ENCODE measurements around the gene CRYL1.

The CRYL1 gene, protein sequence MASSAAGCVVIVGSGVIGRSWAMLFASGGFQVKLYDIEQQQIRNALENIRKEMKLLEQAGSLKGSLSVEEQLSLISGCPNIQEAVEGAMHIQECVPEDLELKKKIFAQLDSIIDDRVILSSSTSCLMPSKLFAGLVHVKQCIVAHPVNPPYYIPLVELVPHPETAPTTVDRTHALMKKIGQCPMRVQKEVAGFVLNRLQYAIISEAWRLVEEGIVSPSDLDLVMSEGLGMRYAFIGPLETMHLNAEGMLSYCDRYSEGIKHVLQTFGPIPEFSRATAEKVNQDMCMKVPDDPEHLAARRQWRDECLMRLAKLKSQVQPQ

DNA sequence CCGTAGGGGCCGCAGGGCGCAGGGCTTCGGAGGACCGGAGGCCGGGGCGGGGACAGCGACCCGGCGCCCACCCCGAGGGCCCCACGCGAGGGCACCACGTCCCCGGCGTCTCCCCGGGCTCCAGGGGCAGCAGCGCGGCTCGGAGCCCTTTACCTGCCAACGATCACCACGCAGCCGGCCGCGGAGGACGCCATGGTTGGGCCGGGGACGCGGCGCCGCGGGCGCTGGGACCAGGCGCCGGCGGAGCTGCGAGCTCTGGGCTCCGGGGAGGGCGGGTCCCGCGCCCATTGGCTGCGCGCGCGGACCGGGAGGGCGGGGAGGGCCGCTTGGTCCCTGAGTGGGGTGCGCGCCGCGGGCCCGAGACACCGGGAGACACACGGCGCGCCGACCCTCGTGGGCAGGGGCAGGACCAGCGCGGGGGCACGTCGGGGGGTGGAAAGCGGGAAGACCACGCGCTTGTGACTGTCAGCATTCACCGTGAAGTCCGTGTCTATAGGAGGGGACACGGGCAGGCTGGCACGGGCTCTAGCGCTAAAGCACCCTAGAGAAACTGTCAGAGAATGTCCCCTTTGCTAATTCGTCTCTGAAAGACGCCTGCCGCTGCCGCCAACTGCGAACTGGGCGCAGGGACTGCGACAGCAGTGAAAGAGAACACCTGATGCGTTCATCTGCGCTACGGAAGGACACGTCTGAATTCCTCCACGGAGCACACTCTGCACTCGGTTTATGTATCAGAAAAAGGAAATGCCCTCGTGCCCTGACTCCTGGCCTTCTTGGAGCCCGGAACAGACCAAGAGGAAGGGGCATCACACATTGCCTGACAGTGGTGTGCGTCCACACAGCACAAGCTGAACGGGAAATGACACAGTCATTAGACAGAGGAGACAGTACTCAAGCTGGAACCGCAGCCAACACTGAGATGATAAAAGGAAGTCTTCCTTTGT is at the start of gene CRYL1:
CRYL1 (minus strand) TSS at position 257 of the 944 bp plus-strand sequence; CDS start at position 194, 63 bp downstream.
- peak; percentile 47 for DNase-seq (ENCODE audit: low read depth)

DNA sequence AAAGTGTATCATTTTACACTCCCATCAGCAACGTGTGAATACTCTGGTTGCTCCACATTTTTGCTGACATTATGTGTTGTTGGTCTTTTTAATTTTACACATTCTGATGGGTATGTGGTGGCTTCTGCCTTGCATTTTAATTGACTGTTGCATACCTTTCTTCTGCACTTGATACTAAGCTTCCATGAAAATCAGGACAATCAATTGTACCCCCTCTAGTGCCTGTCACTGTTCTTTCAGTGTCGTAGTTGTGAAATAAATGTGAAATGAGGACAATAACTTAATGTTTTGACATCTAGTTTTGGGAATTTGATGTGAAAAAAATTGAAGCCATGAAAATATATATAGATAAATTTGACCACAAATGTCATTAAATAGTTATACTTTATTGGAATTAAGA is 48.0 kb upstream of the CRYL1 start:
- no peak for DNase-seq (ENCODE audit: low read depth)

DNA sequence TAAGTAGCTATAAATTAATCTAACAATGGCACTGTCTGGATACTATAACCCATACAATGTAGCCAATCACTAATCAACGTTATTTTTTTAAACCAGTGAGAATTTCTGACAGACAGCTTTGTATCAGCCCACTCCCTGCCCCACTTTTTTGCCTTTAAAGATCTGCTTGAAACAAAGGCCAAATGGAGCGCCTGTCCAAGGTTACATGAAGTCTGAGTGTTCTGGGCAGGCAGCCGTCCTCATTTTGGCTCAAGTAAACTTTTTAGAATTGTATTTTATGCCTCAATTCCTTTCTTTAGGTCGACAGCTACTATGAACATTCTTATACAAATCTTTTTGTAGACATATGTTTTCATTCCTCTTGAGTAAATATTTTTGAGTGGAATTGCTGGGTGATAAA is 47.5 kb upstream of the CRYL1 start:
- DNase-seq (ENCODE audit: low read depth): no peak

DNA sequence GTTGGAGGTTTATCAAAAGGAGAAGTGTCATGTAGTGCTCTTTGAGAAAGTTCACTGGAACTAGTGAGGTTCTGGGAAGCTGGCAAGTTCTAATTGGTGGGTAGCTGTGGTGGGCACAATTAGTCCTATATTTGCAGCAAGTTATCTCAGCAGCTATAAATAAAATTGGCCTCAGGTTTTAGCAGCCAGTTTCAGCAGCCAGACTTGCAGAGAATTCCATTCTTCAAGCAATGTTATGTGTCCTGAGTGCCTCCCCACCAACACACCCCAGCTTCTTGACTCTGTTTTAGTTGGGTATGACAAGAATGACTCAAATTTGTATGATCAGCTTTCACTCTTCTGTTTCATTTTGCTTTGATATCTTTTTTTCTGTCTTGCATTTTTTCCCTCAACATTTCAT is 46.0 kb upstream of the CRYL1 start:
- DNase-seq (ENCODE audit: low read depth): no peak

DNA sequence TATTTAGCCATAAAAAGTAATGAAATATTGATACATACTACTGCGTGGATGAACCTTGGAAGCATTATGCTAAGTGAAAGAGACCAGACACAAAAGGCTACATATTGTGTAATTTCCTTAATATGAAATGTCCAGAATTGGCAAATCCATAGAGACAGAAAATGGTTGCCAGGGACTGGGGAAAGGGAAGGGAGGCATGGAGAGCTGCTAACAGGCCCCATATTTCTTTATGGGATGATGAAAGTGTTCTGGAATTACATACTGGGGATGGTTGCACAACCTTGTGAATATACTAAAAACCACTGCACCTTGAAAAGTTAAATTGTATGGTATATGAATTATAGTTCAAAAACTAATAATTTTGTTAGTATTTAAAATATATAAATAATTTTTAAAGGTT is 44.9 kb upstream of the CRYL1 start:
- DNase-seq (ENCODE audit: low read depth): no peak

DNA sequence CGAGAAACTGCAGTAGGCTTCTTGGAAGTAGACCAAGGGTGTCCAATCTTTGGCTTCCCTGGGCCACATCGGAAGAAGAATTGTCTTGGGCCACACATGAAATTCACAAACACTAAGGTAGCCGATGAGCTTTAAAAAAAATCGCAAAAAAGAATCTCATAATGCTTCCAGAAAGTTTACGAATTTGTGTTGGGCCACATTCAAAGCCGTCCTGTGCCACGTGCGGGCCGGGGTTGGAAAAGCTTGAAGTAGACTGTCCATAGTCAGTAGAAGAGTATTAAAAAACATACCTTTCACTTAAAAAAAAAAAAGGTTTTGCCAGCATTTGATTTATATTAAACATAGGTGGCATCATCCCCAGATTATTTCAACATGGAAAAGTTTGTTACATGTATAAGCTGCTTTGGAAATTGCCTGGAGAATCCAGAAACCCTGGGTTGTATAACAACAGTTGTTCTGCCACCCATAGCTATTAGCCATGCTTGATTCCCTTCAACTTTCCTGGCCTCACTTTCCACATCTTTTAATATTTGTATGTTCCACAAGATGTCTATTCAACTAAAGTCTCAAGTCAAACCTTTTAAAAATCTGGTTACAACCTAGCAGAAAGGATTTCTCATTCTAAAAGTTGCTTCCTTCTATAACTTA is 42.3 kb upstream of the CRYL1 start:
- no peak for DNase-seq (ENCODE audit: low read depth)

DNA sequence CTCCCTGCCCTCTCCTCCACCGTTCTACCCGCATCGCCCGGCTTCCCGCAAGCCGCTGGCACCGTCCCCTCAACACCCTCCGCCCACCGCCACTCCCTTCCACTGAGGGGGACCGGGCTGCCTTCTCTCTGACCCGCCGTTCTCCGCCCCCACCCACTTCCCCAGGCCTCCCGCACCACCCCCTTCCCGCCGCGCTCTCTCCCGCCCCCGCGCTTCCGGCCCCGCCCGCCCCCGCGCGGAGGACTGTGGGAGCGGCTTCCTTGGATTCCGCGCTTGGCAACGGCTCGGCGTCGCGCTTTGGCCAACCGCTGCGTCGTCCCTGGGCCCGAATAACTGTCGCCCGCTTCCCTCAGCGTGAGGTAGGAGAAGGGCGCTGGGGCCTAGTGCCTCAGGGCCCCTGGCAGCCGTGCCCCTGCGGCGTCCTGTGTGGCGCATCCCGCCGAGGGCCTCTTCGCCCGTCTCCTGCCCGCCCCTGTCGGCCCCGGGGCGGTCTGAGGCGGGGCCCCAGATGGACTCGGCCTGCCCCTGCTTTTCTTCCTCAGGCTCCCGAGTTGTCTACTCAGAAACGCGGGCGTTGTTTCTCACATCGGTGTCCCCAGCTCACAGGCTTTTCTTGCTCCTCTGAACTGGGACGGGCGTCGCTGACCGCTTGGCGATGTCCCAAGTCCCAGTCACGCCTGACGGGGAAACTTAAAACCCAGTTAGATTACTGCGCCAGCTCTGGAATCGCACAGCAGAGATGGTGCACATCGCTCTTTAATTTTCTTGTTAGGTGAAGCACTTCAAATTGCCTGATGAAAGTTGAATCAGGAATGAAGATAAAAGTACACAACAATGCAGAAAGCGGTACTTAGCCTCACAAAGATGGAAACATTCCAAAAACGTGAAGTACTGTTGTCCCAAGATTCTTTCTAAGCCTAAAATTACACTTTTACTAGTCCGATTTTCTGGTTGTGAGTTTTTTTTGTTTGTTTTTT is 41.5 kb upstream of the CRYL1 start, which contains the start of gene IFT88:
IFT88 (plus strand) TSS at position 260 of the 977 bp plus-strand sequence. CDS start 7,229 bp downstream, outside the sequence.
- DNase-seq (ENCODE audit: low read depth): peak; percentile 69

DNA sequence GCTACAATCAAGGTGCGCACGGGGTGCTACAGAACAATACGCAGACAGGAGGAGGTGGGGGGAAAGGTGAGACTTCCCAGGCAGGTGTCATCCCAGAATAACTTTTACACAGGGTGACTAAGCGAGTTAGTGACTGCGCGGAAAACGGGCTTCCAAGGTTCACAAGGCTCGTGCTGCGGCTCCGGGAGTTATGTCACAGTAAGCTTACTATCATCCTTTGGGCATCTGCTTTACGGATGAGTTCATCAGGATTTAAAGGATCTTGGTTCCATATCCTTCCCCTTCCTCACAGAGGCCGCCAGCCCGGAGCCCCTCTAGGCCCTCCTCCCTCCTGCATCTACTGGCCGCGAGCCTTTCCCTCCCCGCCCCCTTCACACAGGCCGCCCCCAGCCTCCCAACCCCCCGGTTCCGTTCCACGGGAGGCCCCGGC is 40.8 kb upstream of the CRYL1 start:
- no peak for DNase-seq (ENCODE audit: low read depth)

DNA sequence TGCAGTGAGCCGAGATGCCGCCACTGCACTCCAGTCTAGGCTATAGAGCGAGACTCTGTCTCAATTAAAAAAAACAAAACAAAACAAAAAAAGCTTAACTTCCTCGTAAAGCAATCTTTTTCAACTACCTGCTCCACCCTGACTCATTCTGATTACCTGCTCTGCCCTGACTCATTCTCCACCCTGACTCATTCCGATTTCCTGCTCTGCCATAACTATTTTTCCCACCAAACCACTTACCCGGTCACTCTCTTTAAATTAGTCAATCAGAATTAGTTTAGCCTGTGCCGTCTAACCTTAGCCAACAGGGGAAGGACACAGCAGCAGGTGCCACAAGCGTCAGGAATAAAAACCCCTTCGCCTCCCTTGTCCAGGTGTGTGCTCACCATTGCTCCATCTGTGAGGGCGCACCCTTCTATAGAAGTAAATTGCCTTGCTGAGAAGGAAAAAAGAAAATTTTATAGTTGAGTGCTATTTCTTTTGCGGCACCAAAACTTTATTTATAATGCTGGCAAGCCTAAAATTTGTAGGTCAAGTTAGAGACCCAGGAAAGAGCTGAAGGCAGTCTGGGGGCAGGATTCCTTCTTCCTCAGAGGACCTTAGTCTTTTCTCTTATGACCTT is 39.6 kb upstream of the CRYL1 start:
- no peak for DNase-seq (ENCODE audit: low read depth)

DNA sequence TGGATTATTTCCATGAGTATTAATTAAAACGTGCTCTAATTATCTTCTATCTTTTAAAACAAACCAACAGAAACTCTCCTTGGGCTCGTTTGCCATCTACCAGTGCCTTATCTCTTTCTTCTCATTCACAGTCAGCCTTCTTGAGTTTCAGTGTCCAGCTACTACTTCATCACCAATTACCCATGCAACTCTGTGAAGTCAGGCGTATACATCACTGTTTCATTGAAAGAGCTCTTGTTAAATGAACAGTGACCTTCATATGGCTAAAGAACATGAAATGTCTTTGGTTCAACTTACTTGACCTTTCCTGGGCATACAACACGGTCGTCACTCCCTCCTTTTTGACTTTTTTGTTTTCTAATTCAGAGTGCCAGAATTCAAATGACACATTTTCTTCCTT is 36.1 kb upstream of the CRYL1 start:
- DNase-seq (ENCODE audit: low read depth): no peak

DNA sequence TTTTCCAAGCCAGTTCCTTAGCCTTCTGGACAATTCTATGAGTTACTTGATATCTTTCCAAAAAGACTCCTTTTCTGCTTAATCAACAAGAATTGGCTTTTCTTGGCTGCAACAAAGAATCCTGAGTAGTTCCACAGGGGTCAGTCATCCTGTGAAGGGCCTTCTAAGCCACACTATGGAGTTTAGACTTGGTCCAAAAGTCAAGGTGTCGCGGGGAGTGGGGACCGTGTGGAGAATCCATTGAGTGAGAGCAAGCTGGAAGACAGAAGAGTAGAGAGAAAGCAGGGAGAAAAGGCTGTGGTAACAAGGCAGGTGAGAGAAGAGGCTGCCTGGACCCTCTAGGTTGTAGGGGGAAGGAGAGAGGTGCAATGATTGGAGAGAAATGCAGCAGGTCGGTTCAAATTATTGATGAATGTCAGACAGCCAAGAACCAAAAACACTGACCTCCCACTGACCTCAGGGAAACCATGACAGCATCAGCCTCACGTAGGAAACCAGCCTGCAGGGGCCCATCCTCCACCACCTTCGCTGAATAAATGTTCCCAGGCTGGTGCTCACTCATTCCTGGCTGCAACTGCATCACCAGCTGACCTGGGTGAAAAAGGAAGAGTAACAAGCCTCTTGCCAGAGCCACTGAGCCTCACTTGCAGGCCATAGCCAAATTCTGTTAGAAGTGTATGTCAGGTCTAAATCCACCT is 34.2 kb upstream of the CRYL1 start:
- no peak for DNase-seq (ENCODE audit: low read depth)

DNA sequence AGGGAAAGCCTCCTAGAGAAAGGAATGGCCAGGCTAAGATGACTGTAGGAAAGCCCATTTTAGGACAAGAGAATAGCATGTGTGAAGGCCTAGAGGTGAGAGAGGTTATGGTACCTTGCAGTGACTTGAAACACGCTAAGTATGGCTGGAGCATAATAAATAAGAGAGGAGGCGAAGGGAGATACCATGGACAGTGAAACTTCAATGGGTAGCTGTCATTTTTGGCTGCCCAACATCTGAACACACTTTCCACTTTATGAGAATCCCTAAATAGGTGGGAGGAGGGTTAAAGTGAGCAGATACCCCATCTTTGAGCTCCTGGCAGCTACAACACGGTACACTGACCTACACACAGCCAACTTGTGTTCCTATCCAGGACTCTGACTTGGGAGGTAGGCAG is 33.3 kb upstream of the CRYL1 start:
- no peak for DNase-seq (ENCODE audit: low read depth)

DNA sequence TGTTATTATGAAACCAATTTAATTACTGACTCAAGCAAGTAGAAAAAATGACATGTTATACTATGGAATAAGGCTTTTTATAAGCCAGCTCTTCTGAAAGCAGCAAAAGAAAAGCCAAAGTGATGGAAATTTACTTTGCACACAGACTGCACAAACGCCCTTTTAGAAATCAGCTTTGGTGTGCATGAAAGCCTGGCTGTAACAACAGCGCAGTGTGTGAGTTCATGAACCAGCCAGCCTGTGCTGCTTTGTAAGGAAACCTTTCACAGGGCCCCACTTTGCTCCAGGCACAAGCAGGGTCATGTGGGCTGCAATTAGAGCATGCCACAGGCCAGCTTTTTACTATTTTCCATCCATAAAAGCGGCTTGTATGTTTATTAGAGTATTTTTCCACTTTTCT is 27.7 kb upstream of the CRYL1 start:
- no peak for DNase-seq (ENCODE audit: low read depth)

DNA sequence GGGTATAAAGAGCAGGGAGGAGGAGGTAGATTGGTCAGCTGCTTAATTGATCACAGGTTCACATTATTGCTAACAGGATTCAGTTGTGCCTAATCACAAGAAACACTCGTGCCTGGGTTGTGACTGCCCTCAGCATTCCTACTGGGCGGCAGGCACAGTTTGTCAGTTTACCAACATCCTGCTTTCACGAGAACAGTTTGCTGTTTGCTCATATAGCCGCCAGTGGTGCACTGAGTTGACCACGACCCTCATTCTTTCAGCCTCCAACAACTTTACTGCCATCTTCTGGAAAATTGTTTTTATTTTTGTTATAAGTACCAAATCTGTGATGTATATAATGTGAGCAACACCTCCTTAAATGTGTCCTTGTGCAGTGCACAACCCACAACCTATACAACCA is 25.1 kb upstream of the CRYL1 start:
- DNase-seq (ENCODE audit: low read depth): no peak

DNA sequence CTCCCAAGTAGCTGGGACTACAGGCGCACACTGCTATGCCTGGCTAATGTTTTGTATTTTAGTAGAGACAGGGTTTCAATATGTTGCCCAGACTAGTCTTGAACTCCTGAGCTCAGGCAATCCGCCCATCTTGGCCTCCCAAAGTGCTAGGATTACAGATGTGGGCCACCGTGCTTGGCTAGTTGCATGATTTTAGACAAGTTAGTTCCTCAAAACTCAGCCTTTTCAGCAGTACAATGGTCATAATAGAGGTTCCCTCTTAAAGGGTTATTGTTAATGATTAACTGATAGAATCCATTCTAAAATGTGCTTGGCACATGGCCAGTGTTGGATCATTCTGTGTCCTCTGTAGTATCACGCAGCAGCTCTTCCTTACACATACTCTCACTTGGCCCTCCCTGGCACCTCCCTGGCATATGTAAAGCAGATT is 21.8 kb upstream of the CRYL1 start:
- DNase-seq (ENCODE audit: low read depth): no peak

DNA sequence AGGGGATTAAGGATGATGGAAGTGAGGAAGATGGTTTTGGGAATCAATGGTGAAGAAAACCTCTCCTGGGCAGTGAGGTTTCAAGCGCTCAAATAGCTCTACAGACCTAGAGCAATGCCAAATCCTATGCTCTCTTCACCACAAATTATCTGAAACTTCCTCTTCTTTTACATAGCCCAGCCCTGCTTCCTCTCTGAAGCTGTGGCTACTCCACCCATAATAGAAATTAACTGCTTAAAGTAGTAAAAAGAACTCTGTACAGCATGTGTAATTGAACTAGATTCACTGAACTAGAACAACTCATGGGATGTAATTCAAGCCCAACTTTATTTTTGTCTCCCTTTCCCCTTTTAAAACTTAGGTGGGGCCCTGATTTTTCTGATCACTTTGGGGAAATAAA is 20.9 kb upstream of the CRYL1 start:
- DNase-seq (ENCODE audit: low read depth): no peak

DNA sequence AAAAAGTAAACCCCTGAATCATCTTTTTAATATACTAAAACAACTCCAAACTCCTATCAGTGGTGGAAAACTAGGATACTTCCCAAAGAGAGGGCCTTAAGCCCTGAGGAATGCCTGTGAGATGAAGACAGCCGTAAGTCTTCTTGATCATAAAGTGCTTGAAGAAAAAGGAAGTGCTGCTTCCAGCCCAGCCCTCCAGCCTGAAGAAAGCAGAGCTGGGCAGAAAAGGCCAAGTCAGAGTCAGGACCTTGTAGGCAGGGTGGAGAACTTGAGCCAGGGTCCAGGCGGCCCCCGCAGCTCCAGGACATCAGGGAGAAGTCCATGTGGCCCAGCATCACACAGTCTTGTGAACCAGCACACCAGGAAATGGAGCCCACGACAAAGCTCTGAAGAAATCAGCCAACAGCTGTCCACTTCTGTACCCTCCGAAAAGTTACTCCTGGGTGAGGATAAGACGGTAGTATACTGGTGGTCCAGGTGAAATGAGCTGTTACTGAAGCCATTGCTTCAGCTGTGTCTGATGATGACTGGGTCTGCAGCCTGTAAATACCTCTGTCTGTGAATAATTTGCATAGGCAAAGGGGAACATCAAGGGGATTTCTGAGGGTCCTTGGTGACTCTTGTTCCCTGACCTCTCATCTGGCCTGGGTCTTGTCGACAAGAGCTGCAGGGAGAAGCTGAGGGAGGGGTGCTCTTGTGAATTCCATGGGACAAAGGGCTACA is 18.7 kb upstream of the CRYL1 start:
- no peak for DNase-seq (ENCODE audit: low read depth)

DNA sequence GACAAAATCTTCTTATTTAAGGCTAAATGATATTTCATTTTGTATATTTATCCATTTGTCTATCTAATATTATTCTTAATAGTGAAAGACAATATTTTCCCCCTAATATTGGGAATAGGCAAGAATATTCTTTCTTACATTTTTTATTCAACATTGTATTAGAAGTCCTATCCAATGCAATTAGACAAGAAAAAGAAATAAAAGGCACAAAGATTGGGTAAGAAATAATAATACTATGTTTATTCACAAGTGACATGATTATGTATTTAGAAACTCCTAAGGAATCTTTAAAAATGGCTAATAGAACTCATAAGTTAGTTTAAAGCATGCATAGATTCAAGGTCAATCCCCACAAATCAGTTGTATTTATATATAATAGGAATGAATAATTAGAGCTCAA is 11.3 kb upstream of the CRYL1 start:
- DNase-seq (ENCODE audit: low read depth): no peak

DNA sequence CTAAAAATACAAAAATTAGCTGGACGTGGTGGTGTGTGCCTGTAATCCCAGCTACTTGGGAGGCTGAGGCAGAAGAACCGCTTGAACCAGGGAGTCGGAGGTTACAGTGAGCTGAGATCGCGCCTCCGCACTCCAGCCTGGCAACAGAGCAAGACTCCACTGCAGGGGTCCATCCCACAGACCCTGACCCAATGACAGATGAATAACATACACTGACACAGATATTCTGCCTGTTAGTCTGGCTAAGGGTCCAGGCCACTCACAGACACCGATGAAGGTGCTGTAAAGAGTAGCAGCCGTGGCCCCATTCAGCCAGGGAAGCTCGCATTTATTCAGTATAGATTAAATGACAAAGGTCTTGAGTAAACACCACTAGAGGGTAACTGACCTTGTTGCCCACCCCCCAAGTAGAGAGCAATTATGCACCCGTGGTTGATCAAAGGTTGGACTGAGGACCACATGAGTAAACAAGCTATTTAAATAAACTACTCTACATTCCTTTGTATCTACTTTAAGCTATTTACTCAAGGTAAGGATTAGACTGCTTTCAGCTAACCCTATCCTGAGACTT is 8.5 kb upstream of the CRYL1 start:
- no peak for DNase-seq (ENCODE audit: low read depth)

All from T-helper 22 cell (primary cell).